NT2/D1 (cell line): ENCODE results near the gene DPT.

Experiments used
- SUZ12 ChIP-seq: IDR thresholded peaks from 2 replicates; pipeline ENCODE4 v1.6.1; 2011; ENCODE audit not compliant: insufficient read length, insufficient read depth; ENCODE audit errors: extremely low read depth
- YY1 ChIP-seq: IDR thresholded peaks from 2 replicates; pipeline ENCODE4 v1.6.1; 2011; ENCODE audit not compliant: insufficient read length, insufficient read depth
- ZNF274 ChIP-seq: IDR thresholded peaks from 2 replicates; pipeline ENCODE4 v1.6.1; 2011; ENCODE audit warnings: mild to moderate bottlenecking, low read depth, low read length

GRCh38 chr1:168736520-168736919, 7.5 kb upstream of the DPT start:
- TF ChIP-seq SUZ12 (no peak), ZNF274 (no peak), YY1 (no peak)
